ENCODE measurements around the gene MEGF9.

- TF ChIP-seq CTCF (IDR thresholded peaks at IDR 0.05) (no peak), POLR2A (IDR thresholded peaks at IDR 0.05) (no peak), POLR2AphosphoS5 (IDR thresholded peaks at IDR 0.05) (no peak), EP300 (IDR thresholded peaks at IDR 0.05) (no peak)
These were observed 9.3 kb upstream of the MEGF9 start for GRCh38 chr9:120723565-120723964.

Data from sigmoid colon (tissue), 4 donors.